Keratinocyte (primary cell): ENCODE data around the gene SCYGR4.

Experiments used
- CTCF ChIP-seq, 3 experiments: IDR thresholded peaks in 1 of 3; conservative IDR thresholded peaks in 1 of 3; optimal IDR thresholded peaks in 1 of 3; 2 replicates in 2 of 3; 3 replicates in 1 of 3; pipeline versions ENCODE3 to v1.5.1; 2011; ENCODE audit warnings: low read length in 3 of 3, mild to moderate bottlenecking in 3 of 3, moderate library complexity in 2 of 3, control low read depth in 1 of 3, inconsistent platforms in 1 of 3; ENCODE audit not compliant: insufficient read depth in 2 of 3; ENCODE audit errors: extremely low read depth in 1 of 3
- EZH2 ChIP-seq: IDR thresholded peaks from one replicate; pipeline ENCODE4 v1.6.1; 2012; ENCODE audit warnings: inconsistent platforms, mild to moderate bottlenecking, low read length, moderate library complexity

- TF ChIP-seq CTCF (optimal IDR thresholded peaks at IDR 0.05 in 1 of 3, IDR thresholded peaks at IDR 0.05 in 1 of 3, conservative IDR thresholded peaks at IDR 0.05 in 1 of 3; ENCODE audit: extremely low read depth in 1 of 3, insufficient read depth in 2 of 3, low read length in 3 of 3) (no peak), EZH2 (no peak)
These were observed 48.1 kb downstream of the SCYGR4 start for GRCh38 chr2:227665189-227665940.
